Measurements from ENCODE around the gene ELAC1.

DNA sequence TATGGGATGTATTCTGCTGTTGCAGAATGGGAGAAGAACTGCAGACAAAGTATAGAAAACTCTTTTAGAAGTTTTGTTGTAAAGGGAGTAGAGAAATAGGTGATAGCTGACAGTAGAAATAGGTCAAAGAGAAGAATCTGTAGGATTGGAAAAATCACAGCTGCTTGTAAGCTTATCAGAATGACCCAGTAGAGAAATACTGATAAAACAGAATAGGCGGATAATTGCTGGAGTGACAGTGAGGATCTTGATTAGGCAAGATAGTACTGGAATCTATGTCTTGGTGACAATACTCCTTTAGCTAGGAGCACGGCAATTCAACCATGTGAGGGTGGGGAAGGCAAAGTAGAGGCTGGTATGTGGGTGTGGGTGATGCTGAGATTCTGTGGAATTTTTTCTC lies 57.7 kb downstream of the ELAC1 start:
- TF ChIP-seq, protein P1, sequence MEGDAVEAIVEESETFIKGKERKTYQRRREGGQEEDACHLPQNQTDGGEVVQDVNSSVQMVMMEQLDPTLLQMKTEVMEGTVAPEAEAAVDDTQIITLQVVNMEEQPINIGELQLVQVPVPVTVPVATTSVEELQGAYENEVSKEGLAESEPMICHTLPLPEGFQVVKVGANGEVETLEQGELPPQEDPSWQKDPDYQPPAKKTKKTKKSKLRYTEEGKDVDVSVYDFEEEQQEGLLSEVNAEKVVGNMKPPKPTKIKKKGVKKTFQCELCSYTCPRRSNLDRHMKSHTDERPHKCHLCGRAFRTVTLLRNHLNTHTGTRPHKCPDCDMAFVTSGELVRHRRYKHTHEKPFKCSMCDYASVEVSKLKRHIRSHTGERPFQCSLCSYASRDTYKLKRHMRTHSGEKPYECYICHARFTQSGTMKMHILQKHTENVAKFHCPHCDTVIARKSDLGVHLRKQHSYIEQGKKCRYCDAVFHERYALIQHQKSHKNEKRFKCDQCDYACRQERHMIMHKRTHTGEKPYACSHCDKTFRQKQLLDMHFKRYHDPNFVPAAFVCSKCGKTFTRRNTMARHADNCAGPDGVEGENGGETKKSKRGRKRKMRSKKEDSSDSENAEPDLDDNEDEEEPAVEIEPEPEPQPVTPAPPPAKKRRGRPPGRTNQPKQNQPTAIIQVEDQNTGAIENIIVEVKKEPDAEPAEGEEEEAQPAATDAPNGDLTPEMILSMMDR (IDR thresholded peaks at IDR 0.05) = no peak
- TF ChIP-seq POLR2A (IDR thresholded peaks at IDR 0.05) = no peak
